Measurements from ENCODE around the gene RSL24D1.

GRCh38 chr15:55241186-55241585 lies 44.4 kb upstream of the RSL24D1 start:
- TF ChIP-seq POLR2A (IDR thresholded peaks at IDR 0.05), result no peak
- TF ChIP-seq, protein P1, sequence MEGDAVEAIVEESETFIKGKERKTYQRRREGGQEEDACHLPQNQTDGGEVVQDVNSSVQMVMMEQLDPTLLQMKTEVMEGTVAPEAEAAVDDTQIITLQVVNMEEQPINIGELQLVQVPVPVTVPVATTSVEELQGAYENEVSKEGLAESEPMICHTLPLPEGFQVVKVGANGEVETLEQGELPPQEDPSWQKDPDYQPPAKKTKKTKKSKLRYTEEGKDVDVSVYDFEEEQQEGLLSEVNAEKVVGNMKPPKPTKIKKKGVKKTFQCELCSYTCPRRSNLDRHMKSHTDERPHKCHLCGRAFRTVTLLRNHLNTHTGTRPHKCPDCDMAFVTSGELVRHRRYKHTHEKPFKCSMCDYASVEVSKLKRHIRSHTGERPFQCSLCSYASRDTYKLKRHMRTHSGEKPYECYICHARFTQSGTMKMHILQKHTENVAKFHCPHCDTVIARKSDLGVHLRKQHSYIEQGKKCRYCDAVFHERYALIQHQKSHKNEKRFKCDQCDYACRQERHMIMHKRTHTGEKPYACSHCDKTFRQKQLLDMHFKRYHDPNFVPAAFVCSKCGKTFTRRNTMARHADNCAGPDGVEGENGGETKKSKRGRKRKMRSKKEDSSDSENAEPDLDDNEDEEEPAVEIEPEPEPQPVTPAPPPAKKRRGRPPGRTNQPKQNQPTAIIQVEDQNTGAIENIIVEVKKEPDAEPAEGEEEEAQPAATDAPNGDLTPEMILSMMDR (IDR thresholded peaks at IDR 0.05), result no peak
- no peak for TF ChIP-seq POLR2AphosphoS5 (IDR thresholded peaks at IDR 0.05)
- no peak for TF ChIP-seq EP300 (IDR thresholded peaks at IDR 0.05)
